Gastrocnemius medialis (tissue), 4 donors: ENCODE data around the gene TMTC1. TPM values are rescaled to one million over a fixed set of nuclear protein-coding genes. Genes with fewer than 3 reads are reported as not detected.

Source experiments
- ATAC-seq, 2 donors: fragments of 150-250 bp; one replicate each; pipeline ENCODE4 v1.9.1; 2016
- DNase-seq, 2 donors: peaks; one replicate each; pipeline ENCODE4 v3.0.0-alpha.2; 2019
- H3K27ac ChIP-seq, 4 donors: fragments of 200-600 bp; sonication (generic); 1 replicate in 1 of 4; 2 replicates in 3 of 4; pipeline ENCODE4 v1.5.1; 2016 to 2018; ENCODE audit warnings: mild to moderate bottlenecking in 2 of 4, moderate library complexity in 1 of 4
- H3K27me3 ChIP-seq, 3 donors: fragments of 200-600 bp; sonication (generic) in 2 of 3; 1 replicate in 1 of 3; 2 replicates in 2 of 3; pipeline versions ENCODE4 v1.5.1 to v1.6.0; 2016 to 2019; ENCODE audit warnings: mild to moderate bottlenecking in 1 of 3, moderate library complexity in 1 of 3
- H3K36me3 ChIP-seq, 2 donors: fragments of 200-600 bp; sonication (generic) in 1 of 2; one replicate each; pipeline ENCODE4 v1.5.1; 2017 to 2018
- H3K4me1 ChIP-seq, 2 donors: fragments of 200-600 bp; sonication (generic) in 1 of 2; one replicate each; pipeline ENCODE4 v1.5.1; 2016 to 2017; ENCODE audit warnings: mild to moderate bottlenecking in 2 of 2
- H3K4me3 ChIP-seq, 4 donors: fragments of 200-600 bp; sonication (generic) in 3 of 4; 1 replicate in 1 of 4; 2 replicates in 3 of 4; pipeline ENCODE4 v1.5.1; 2016 to 2019; ENCODE audit warnings: mild to moderate bottlenecking in 2 of 4
- H3K9me3 ChIP-seq, 3 donors: fragments of 200-600 bp; sonication (generic) in 2 of 3; 1 replicate in 1 of 3; 2 replicates in 2 of 3; pipeline ENCODE4 v1.5.1; 2016 to 2019
- POLR2A ChIP-seq, 2 donors: fragments of 450-650 bp; IDR thresholded peaks; one replicate each; pipeline ENCODE4 v1.6.1; 2017; ENCODE audit warnings: antibody characterized with exemption in 2 of 2, mild to moderate bottlenecking in 2 of 2, moderate library complexity in 2 of 2
- in situ Hi-C, 4 donors: fragments of 200-750 bp; cut with MboI; loops; one replicate each; pipeline versions ENCODE4 v1.15.0 to v1.8.0; 2017; ENCODE audit warnings: low sequenced_read_pairs in 4 of 4
- intact Hi-C: fragments of 100-400 bp; cut with DNase I; formaldehyde crosslinking; loops from one replicate; pipeline ENCODE4 v1.15.1; 2023; ENCODE audit warnings: low total_unique reads
- total RNA-seq, 4 donors: library from RNA; depleted of rRNA; stranded (reverse); fragments of >200 nt; gene quantifications; one replicate each; pipeline versions ENCODE4 v1.1.0 to v1.2.3, GENCODE V29; 2016
- TF ChIP-seq, protein P1 (sequence below), 5 experiments: fragments of 450-650 bp in 3 of 5; fragments of 200-600 bp in 2 of 5; sonication (generic) in 2 of 5; IDR thresholded peaks in 4 of 5; conservative IDR thresholded peaks in 1 of 5; 1 replicate in 4 of 5; 2 replicates in 1 of 5; pipeline ENCODE4 v1.5.1; 2016 to 2019; ENCODE audit warnings: antibody characterized with exemption in 5 of 5, mild to moderate bottlenecking in 3 of 5, moderate library complexity in 3 of 5

The TMTC1 gene
- total RNA-seq, 4 donors from 2014 or later: 38.5 to 83.5 (median 42.6) TPM

DNA sequence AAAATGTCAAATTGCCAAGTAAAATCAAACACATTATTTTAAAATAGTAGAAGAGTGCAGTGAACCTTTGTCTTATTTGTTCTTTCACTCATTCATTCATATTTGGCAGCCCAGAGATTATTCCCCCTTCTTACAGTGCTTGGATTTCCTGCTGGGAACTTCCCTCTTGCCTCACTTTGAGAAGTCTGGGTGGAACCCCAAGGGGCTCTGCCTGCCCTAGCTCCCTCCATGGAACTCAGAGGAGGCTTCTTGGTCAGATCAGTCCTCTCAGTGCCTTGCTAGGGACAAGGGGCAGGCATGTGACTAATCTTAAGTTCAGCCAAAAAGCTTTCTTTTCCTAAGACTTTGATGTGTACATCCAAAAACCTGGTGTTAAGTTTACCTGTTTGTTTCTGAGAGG, 201.6 kb downstream of the TMTC1 start:
- DNase-seq (no peak), ATAC-seq (peak in 1 of 2 donors; percentile 32)
- no peak for TF ChIP-seq POLR2A (IDR thresholded peaks at IDR 0.05)
- TF ChIP-seq, protein P1, sequence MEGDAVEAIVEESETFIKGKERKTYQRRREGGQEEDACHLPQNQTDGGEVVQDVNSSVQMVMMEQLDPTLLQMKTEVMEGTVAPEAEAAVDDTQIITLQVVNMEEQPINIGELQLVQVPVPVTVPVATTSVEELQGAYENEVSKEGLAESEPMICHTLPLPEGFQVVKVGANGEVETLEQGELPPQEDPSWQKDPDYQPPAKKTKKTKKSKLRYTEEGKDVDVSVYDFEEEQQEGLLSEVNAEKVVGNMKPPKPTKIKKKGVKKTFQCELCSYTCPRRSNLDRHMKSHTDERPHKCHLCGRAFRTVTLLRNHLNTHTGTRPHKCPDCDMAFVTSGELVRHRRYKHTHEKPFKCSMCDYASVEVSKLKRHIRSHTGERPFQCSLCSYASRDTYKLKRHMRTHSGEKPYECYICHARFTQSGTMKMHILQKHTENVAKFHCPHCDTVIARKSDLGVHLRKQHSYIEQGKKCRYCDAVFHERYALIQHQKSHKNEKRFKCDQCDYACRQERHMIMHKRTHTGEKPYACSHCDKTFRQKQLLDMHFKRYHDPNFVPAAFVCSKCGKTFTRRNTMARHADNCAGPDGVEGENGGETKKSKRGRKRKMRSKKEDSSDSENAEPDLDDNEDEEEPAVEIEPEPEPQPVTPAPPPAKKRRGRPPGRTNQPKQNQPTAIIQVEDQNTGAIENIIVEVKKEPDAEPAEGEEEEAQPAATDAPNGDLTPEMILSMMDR (IDR thresholded peaks at IDR 0.05 in 4 of 5, conservative IDR thresholded peaks at IDR 0.05 in 1 of 5): no peak
- Histone ChIP-seq H3K4me3 (no peak overlapping the region), H3K27me3 (no peaks in the 10 kb centered on the region), H3K4me1 (peaks cover 21 to 49% of the 10 kb centered on the region in 2 donors), H3K36me3 (no peaks in the 10 kb centered on the region), H3K27ac (peak overlapping the region; percentile 54 to 71 (median 66)), H3K9me3 (no peaks in the 10 kb centered on the region)
- intact Hi-C loops: no loop called here
- in situ Hi-C loops: no loop called here

- no peaks in the 10 kb centered on the region for H3K36me3 ChIP-seq
- intact Hi-C loops: no loop called here
- no peaks in the 10 kb centered on the region for H3K9me3 ChIP-seq
- in situ Hi-C loops: no loop called here
- H3K4me1 ChIP-seq: peaks cover 21 to 49% of the 10 kb centered on the region in 2 donors
- no peaks in the 10 kb centered on the region for H3K27me3 ChIP-seq
- TF ChIP-seq, protein P1 (IDR thresholded peaks at IDR 0.05 in 4 of 5, conservative IDR thresholded peaks at IDR 0.05 in 1 of 5): no peak
- no peak for TF ChIP-seq POLR2A (IDR thresholded peaks at IDR 0.05)
- no peak for ATAC-seq
- H3K4me3 ChIP-seq: no peak overlapping the region
- H3K27ac ChIP-seq: peak overlapping the region; percentile 2 to 71 (median 60)
- no peak for DNase-seq
Observed at GRCh38 chr12:29581631-29582030, 202.1 kb downstream of the TMTC1 start.

GRCh38 chr12:29580971-29581370, 202.8 kb downstream of the TMTC1 start:
- DNase-seq (no peak), ATAC-seq (no peak)
- peak overlapping the region in 3 of 4 donors; percentile 56 to 71 (median 66) for H3K27ac ChIP-seq
- no peaks in the 10 kb centered on the region for H3K9me3 ChIP-seq
- no peak overlapping the region for H3K4me3 ChIP-seq
- in situ Hi-C loops: no loop called here
- TF ChIP-seq POLR2A (IDR thresholded peaks at IDR 0.05): no peak
- TF ChIP-seq, protein P1 (IDR thresholded peaks at IDR 0.05 in 4 of 5, conservative IDR thresholded peaks at IDR 0.05 in 1 of 5): no peak
- intact Hi-C loops: no loop called here
- H3K27me3 ChIP-seq: no peaks in the 10 kb centered on the region
- no peaks in the 10 kb centered on the region for H3K36me3 ChIP-seq
- peaks cover 21 to 49% of the 10 kb centered on the region in 2 donors for H3K4me1 ChIP-seq

DNA sequence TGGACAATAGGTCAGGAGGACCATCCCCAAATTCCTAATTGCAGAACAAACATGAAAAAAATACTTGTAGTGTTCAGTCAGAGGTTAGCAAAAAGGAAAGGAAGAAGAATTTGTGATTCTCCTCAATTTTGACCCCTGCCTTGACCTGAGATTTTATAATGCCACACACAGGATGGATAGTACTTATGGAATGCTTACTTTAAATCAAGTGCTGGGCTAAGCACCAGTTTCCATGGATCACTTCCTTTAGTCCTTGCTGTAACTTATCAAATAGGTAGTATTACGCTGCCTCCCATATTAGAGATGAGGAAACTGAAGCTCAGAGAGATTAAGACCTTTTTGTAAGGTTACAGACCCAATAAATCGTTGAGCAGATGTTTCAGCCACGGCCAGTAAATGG, 205.0 kb downstream of the TMTC1 start:
- Histone ChIP-seq H3K9me3 (no peaks in the 10 kb centered on the region), H3K27ac (peak overlapping the region; percentile 47 to 71 (median 57)), H3K4me3 (no peak overlapping the region), H3K4me1 (peaks cover 21 to 46% of the 10 kb centered on the region in 2 donors), H3K36me3 (no peaks in the 10 kb centered on the region), H3K27me3 (no peaks in the 10 kb centered on the region)
- no peak for ATAC-seq
- in situ Hi-C loops: no loop called here
- TF ChIP-seq, protein P1 (IDR thresholded peaks at IDR 0.05 in 4 of 5, conservative IDR thresholded peaks at IDR 0.05 in 1 of 5): no peak
- TF ChIP-seq POLR2A (IDR thresholded peaks at IDR 0.05): no peak
- no peak for DNase-seq
- intact Hi-C loops: no loop called here

DNA sequence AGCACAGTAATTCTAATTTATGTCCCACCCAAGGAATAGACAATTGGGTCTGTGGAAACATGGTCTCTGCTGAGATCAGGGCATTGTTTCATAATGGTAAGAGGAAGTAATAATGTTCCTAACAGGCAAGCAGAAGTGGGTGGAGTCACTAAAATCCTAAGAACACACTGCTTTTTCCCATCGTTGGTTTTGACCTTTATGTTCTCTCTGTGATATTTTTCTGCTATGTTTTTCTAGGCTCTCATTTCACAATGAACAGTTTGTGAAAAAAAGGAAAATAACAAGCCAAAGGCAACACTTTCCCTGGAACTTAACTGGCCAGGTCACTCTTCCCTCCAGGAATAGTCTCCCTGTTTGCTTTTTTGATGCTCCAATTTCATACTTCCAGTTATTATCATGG, 205.7 kb downstream of the TMTC1 start:
- Histone ChIP-seq H3K27ac (peak overlapping the region; percentile 47 to 71 (median 57)), H3K4me1 (peaks cover 14 to 39% of the 10 kb centered on the region in 2 donors), H3K27me3 (no peaks in the 10 kb centered on the region), H3K9me3 (no peaks in the 10 kb centered on the region), H3K4me3 (no peak overlapping the region), H3K36me3 (no peaks in the 10 kb centered on the region)
- TF ChIP-seq, protein P1 (IDR thresholded peaks at IDR 0.05 in 4 of 5, conservative IDR thresholded peaks at IDR 0.05 in 1 of 5): no peak
- no peak for TF ChIP-seq POLR2A (IDR thresholded peaks at IDR 0.05)
- in situ Hi-C loops (no loop called here), intact Hi-C loops (no loop called here)
- DNase-seq (no peak), ATAC-seq (peak; percentile 70 to 75)
